Activated CD8-positive, alpha-beta memory T cell treated with anti-CD3 and anti-CD28 coated beads, Interleukin-2, amount 50 U/mL, for 24 hours (primary cell): ENCODE measurements around the gene ANGPTL2.
"Not testable (repeated sequence)": the region's sequence is repeated elsewhere in the genome, so short reads cannot be mapped to it uniquely, and the experiment has no call there.

Experiments
- DNase-seq: peaks from one replicate; pipeline ENCODE4 v3.0.0-alpha.2; 2020; ENCODE audit errors: extremely low read depth

Gene ANGPTL2

DNA sequence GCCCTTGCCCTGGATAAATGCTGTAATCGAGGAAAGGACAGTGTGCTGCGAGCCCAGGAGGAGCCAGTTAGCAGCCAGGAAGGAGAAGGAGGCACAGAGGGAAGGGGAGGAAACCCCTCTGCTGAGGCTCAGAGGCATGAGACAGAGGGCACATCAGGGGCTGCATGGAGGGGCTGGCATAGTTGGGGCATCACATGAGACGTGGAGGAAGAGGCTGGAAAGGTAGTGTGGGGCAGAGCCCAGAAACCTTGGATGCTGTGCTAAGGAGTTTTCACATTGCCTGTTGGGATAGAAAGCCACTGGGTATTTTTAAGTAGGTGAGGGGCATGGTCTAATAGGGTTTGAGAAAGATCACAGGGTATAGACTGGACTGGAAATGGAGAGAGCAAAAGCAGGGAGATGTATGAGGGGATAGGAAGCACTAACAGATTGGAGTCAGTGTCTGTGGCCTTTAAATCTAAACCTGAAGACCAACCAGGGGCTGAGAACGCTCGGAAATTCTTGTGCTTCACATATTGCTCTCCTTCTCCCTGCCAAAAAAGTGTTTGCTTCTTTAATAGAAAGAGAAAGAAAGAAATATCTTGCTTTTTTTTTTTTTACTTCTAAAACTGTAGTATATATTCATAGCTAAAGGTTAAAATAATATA, 33.0 kb upstream of the ANGPTL2 start:
- no peak for DNase-seq

DNA sequence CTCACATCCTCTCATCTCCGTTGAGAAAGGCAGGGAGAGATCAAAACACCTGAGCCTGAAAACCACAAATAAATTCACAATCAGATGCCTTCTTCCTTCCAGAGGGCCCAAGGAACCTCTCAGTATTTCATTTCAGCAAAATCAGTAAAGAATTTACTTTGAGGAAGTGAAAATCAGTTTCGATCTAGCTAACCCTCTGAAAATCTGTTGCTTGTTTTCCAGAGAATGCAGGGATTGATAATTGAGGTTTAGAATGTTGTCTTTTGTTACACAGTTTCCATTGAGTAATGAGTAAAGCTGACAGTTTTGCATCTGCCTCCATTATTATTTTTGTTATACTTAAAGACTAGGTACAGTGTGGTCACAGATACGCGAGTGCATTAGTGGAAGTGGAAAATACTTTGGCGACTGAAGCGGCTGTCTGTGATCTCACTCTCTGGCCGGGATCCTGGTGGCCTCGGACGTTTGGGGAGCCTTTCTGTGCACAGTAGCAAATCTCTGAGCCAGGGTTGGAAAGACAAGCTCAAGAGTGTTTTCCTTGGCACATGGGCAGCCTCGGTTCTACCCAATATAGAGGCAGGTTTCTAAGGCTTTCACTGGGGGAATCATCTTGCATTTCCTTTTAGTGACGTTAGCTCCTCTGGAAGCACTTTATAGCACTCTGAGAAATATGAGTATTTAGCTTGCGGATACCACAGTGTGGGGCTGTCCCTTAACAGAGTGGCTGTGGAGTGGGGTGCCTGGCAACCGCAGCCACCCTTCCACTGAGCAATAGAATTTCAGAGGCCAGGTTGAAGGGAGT, 32.2 kb upstream of the ANGPTL2 start:
- no peak for DNase-seq

DNA sequence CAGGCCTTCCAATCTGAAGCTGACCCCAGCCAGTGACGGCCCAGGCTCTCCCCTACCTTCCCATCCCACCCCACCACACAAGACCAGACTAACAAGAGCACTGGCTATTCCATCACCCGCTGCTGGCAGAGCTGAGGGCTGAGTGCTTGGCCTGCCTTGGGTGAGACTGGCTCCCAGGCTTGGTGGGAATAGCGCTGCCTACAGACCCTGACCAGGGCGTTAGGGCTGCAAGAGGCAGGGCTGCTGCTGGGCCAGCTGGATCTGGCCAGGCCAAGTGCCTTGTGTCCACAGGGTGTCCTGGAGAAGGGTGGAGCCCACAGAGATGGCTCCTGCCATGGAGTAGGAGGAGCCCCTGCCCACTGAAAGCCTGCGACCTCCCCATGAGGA, 31.6 kb upstream of the ANGPTL2 start:
- no peak for DNase-seq

DNA sequence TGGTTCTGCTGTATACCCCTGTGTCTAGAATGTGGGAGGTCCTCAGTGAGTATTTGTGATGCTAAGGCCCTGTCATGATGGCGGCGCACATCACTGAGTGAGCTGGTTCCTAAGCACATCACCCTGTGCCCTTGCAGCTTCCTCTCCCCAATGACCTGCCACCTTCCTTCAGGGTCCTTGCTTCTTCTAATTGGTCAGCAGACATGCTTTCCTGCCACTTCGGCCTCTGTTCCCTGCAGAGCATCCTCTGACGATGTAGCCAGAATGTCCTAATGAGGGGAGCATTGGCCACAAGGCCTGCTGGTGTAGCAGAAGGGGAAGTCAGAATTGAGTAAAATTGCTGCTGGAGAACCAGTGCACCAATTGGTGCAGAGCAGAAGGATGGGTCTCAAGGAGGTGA, 31.1 kb upstream of the ANGPTL2 start:
- no peak for DNase-seq

DNA sequence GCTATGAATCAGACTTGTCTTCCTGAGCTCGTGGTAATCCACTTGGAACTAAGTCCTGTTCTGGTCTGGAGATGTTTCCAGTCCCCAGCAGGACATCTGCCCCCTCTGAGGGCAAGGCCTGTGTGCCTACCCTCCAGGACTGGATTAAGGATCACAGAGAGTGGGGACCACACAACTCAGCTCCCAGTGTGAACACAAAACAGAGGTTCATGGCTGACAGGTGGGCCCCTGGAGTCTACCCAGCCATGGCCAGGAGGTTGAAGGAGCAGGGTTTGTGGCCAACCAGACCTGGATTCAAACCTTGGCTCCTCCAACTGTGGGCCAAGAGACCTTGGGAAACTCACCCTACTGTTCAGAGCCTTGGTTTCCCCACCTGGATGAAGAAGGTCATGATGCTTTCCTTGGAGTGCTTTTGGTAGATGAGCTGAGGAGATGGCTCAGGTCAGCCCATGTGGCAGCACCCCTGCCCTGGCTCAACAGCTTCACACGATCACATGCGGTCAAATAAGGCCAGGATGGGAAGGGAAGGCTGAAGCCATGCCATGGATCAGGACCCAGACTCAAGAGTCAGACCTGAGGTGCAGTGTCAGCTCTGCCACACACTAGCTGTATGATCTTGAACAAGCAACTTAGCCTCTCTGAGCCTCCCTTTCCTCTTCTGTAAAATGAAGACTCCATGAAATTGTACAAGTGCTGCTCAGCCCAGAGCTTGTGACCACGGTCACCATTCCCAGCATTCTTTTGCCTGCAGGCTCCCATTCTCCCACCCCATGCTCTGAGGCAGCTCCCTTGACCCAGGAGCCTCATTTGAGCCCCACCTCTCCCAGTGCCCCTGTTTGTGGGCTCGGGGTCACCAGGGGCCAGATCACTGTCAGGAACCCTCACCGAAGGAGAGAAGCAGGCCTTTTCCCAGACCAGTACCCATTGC, 27.3 kb upstream of the ANGPTL2 start:
- DNase-seq: no peak

DNA sequence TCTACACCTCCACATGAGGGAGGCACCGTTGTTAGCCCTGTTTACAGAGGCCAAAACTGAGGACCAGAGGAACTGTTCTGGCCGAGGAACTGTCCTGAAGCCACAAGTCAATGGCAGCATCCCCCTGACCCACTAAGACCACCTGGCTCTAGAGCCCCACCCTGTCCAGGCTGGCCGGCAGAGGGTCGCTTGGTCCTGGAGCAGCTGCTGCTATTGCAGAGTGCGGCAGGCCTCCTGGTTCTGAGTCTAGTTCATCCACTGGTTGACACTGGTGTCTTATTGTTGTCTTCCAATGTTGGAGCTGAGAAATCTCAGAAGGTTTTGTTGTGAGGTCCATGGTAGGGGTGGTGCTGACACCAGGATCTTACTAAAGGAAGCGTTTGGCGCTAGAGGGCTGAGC, 26.6 kb upstream of the ANGPTL2 start:
- DNase-seq: no peak

DNA sequence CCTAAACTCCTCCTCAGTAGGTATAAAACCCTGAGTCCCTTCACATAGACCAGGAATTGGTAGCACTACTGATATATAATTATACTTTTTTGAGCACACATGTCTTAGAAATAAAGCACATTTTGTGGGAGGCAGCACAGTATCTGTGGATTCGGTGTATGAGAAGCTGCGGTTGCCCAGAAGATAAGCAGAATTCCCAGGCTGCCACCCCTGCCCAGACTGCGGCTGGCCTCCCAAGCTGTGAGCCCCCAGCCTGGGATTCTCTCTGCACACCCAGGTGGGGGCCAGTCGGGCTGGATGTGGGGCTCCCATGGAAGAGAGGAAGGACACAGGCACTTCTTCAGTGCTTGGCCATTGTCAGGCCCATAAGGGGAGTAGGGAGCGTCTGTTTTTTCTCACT, 25.6 kb upstream of the ANGPTL2 start:
- no peak for DNase-seq

DNA sequence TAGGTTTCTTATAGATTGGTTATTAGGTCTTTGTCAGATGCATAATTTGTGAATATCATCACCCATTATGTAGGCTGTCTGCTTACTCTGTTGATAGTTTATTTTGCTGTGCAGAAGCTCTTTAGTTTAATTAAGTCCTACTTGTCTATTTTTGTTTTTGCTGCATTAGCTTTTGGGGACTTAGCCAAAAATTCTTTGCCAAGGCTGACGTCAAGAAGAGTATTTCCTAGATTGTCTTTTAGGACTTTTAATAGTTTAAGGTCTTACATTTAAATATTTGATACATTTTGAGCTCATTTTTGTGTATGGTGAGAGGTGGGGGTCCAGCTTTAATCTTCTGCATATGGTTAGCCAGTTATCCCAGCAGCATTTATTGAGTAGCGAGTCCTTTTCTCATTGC, 24.8 kb upstream of the ANGPTL2 start:
- DNase-seq: no peak

DNA sequence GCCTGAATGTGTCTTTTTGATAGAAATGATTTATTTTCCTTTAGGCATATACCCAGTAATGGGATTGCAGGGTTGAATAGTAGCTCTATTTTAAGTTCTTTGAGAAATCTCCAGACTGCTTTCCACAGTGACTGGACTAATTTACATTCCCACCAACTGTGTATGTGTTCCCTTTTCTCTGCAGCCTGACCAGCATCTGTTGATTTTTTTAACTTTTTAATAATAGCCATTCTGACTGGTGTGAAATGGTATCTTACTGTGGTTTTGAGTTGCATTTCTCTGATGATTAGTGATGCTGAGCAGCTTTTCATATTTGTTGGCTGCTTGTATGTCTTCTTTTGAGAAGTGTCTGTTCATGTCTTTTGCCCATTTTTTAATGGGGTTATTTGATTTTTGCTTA, 24.4 kb upstream of the ANGPTL2 start:
- not testable (repeated sequence) for DNase-seq

DNA sequence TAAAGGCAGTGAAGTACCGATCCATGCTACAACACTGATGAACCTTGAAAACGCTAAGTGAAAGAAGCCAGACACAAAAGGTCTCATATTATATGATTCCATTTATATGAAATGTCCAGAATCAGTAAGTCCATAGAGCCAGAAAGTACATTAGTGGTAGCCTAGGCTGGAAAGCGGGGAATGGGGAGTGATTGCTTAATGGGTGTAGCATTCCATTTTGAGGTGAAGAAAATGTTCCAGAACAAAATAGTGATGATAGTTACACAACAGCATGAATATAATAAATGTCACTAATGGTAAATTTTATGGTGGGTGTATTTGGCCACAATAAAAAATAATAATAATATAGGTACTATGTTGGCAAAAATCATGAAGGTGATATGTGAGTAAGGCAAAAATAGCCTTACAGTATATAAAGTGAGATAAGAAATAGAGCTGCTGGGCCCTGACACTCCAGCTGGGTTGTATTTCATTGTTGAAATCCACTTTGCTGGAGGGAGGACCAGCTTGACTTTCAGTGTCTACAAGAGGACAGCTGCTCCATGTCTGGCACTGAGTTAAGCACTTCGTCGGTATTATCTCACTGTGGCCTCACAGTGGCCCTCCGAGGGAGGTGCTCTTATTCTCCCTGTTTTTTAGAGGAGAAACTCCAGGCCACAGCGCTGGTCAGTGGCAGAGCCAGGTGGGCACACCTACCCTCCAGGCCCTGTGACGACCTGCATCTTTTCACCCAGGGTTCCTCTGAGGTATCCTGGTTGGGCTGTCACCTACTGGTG, 22.4 kb upstream of the ANGPTL2 start:
- no peak for DNase-seq

DNA sequence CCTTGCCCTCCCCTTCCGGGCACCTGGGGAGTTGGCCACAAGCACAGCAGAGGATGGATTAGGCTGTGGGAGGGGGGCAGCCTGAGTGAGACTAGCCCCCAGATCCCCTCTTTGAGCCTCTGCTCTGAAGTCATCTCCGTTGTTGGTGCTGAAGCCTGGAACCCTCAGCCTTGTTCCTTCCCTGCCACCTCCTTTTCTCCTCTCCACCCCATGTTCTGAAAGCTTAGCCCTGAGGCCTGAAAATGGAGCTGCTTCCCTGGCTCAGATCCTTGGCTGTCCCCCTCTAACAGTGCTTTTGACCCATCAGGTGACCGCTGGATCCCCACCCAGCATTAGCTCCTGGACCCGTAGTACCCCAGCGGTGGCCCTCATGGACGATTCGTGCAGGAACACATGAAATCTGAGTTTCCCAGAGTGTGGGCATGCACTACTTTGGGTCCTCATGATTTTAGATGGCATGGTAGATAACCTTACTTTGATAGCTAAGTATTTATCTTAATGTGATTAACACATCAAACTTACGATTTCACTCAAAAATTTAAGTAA, 21.6 kb upstream of the ANGPTL2 start:
- DNase-seq: no peak

DNA sequence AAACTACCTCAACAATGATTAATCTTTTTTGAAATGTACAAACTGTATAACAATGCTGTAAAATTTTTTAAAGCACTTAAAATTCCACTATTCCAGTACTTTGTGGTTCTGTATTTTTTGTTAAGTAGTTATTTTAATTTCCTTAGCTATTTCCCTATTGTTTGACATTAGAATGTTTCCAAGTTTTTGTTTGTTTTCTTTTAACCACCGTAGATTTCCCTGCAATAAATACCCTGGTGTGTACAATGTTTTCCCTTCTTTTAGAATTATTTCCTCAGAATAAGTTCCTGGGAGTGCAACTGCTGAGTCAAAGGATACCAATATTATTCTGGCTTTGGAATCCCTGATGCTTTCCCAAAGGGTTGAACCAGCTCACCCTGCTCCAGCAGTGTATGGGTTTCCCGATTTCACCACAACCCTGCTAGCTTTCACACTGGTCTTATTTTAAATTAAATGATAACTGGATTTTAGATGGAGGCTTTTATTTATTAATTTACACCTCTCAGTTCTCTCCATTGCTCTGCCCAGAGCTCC, 20.6 kb upstream of the ANGPTL2 start:
- DNase-seq: no peak

DNA sequence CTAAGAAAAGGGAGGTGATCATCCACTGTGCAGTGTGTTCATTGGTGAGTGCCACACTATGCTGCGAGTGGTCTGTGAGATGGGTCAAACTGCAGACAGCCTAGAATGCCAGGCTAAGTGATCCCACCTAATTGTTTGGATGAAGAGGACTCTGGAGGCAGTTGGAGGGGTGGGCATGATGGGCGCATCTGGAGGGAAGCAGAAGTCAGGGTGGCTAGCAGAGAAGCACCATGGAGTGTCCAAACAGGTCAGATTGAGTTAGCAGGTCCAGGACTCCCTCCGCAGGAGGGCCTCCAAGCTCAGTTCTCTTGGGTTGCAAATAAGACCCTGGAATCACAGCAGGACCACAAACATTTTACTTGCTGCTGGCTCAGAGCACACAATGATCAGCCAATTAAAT, 19.9 kb upstream of the ANGPTL2 start:
- no peak for DNase-seq

DNA sequence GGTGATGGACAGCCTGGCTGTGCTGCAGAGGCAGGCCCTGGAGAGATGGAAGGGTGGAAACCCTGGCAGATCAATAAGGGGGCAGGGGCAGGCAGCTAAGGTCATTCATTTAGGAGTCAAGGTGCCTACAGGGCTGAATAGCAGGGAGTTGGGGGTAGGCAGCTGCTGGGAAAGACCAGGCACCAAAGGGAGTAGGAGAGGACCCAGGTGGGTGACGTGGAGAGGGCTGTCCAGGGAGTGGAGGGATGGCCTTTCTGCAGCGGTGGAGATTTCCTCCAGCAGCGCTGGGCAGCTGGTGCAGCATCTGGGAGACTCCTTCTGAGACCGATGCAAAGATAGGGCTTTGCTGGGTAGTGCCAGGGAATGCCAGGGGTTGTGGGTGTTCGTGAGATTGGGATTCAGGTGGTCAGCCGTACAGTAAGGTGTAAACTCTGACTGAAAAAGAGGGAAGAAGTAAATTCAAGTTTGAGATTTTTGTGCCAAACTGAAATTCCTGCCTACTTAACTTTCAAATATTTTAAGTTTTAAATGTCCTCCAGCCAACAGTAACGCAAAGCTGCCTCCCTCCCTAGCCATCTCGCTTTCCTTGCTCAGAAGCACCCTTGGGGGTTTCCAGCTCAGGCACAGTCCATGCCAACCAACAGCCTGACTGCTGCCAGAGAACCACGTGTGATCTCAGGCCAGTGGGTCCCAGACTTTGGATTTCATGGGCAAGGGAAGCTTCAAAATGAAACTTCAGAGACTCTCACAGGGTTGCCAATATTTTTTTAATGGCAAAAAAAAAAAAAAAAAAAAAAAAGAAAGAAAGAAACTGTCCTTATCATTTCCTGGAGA, 18.6 kb upstream of the ANGPTL2 start:
- no peak for DNase-seq

DNA sequence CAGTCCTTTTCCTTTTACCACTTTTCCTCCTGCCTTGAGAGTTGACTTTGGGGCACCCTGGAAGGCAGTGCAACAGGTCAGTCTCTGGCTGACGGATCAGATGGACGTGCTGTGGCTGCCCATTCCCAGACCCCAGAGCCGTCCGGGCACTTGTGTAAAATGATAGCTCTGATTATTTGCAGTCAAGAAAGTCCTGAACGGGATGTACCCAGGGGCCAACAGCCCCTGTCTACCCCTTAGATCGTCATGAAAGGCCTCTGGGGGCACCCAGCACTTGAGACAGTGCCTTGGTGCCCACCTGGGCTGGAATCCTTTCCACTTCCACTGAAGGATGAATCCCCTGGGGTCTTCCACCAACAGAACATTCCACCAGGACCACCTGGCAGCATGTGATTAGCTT, 17.7 kb upstream of the ANGPTL2 start:
- DNase-seq: no peak

DNA sequence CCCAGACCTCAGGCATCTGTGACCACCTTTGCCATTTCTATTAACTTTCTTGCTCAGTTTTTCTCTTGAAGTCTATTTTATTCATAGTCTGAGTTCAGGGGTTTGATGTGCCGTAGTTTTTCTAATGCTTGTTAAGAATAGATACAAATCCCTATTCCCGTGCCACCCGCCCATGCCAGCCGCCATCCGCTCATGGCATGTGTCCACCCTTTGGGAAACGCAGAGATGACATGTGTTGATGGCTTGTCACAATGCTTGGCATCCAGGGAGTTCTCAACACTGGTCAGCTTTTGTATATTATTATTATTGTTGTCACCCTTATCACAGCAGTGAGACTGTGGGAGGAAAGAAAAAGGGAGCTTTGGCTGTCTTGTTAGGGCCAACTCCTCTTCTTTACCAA, 17.3 kb upstream of the ANGPTL2 start:
- no peak for DNase-seq

DNA sequence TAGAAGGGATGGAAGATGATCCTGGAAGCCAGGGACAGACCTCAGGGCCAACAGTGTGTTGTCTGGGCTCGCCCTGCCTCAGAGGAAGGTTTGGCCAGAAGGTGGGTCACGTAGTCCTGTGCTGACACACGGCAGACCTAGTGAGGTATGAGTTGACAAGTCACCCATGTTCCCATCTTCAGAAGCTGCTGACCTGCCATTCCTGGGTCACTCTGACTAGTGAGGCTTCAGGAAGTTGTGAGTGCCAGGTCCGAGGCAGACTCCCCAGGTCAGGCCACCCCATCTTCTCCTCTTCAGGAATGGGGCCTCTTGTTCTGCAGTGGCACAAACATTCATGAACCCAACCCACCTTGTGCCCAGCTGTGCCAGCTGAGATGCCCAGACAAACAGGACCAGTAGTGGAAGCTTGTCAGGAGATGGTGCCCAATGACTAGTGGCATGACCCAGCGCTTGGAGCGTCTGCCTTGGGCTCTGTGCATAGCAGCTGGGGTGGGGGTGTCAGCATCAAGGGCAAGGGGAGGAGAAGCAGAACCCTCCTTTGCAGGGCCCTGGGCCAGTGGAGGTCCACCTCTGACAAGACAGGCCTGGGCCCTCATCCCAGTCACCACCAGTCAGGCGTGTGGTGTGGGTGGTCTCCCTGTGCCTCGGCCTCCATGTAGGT, 16.8 kb upstream of the ANGPTL2 start:
- DNase-seq: no peak

DNA sequence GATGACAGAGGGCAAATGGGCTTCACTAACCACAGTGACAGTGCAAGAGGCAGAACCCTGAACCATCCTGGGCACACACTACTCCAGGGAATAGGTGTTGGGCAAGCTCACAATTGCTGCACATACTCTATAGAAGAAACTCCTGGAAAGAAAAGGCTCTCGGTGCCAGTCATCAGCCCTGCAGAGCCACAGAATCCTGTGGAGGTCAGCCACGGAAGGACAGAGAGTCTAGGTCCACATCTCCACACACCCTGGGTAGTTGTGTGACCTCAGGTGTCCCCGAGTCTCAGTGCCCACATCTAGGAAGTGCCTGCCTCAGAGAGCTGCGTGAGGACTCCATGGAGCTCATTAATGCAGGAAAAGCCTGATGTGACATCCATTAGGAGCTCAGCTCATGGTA, 16.0 kb upstream of the ANGPTL2 start:
- no peak for DNase-seq

DNA sequence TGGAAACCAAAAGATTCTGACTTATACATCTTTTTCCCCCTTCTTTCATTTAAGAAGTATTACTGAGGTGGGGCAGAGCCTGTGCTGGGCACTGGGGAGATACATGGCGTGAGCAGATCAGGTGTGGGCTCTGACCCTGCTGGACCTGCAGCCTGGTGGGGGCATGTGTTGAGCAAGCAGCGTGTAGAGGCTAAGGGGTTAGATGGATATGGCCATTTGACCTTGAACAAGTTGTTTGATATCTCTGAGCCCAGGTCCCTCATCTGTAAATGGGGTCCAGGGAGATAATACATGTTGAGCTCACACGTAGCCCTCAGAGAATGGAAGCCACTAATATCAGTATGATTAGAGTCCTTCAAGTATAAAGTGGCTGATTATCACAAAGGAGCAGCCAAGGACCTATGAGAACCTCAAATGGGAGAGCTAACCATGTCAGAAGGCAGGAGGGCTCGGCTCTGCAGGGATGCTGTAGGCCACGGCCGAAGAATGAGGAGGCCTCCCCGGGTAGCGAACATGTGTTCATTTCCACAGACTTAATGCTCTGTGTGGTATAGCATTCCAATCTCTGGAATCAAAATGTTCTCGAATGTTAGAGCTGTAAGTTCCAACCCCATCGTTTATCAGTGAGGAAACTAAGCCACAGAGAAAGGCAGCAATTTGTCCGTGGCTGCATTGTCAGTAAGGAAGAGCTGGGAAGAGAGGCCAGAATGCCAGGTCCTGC, 15.4 kb upstream of the ANGPTL2 start:
- DNase-seq: no peak
